ENCODE data around the gene PRG3. TPM values are rescaled to one million over a fixed set of nuclear protein-coding genes. Genes with fewer than 3 reads are reported as not detected.

Gene PRG3
- polyA plus RNA-seq, 3 donors, result not detected

- Histone ChIP-seq H3K9ac (ENCODE audit: insufficient read depth, low read length, poor library complexity, severe bottlenecking) (no peak overlapping the region), H3K9me3 (replicated peaks in 1 of 2; ENCODE audit: control insufficient read depth in 1 of 2, insufficient read depth in 1 of 2, low read length in 2 of 2) (peaks cover 0 to 1% of the 10 kb centered on the region in 2 donors), H3K27ac (ENCODE audit: low read depth in 1 of 2, low read length in 2 of 2) (peak overlapping the region in 1 of 2 donors; percentile 63), H2AFZ (ENCODE audit: insufficient read depth, low read depth, low read length, poor library complexity, severe bottlenecking) (no peak overlapping the region), H3K27me3 (ENCODE audit: control insufficient read depth in 2 of 2, insufficient read depth in 2 of 2, low read length in 2 of 2) (no peaks in the 10 kb centered on the region), H3K4me2 (replicated peaks; ENCODE audit: extremely low read depth, low read length, poor library complexity, severe bottlenecking) (no peak overlapping the region), H4K20me1 (ENCODE audit: insufficient read depth, low read length) (peaks cover 71% of the 10 kb centered on the region), H3K4me1 (ENCODE audit: control insufficient read depth in 1 of 2, insufficient read depth in 2 of 2, low read length in 2 of 2) (peaks cover 25 to 26% of the 10 kb centered on the region in 2 donors), H3K4me3 (replicated peaks in 1 of 3; ENCODE audit: low read depth in 2 of 3, low read length in 3 of 3) (no peak overlapping the region), H3K79me2 (ENCODE audit: insufficient read depth, low read length) (peaks cover 20% of the 10 kb centered on the region), H3K36me3 (replicated peaks in 1 of 2; ENCODE audit: control insufficient read depth in 1 of 2, insufficient read depth in 2 of 2, low read length in 2 of 2) (peaks cover 68 to 80% of the 10 kb centered on the region in 2 donors)
- no peak for DNase-seq
- intact Hi-C loops (cut with micrococcal nuclease), result no loop called here
- no peak for TF ChIP-seq CTCF (IDR thresholded peaks at IDR 0.05)
- Mint-ChIP-seq H3K4me1 (peaks cover 32% of the 10 kb centered on the region), H3K4me3 (no peak overlapping the region), H3K9me3 (peaks cover 0 to 5% (median 2%) of the 10 kb centered on the region in 7 donors), H3K27ac (peak overlapping the region in 4 of 7 donors; percentile 6 to 70 (median 40)), H3K27me3 (ENCODE audit: low read depth in 3 of 3) (peaks cover 0 to 5% (median 4%) of the 10 kb centered on the region in 3 donors), H3K36me3 (peaks cover 77 to 82% of the 10 kb centered on the region in 2 donors)
- WGBS (ENCODE audit: insufficient coverage), result 33% methylated on average over 2 of the region's 2 CpGs
These were observed 27.8 kb upstream of the PRG3 start for GRCh38 chr11:57408771-57409170.

GRCh38 chr11:57407941-57408475 lies 27.1 kb upstream of the PRG3 start:
- Mint-ChIP-seq H3K27me3 (ENCODE audit: low read depth in 3 of 3) (peaks cover 0 to 3% (median 2%) of the 10 kb centered on the region in 3 donors), H3K4me3 (no peak overlapping the region), H3K4me1 (peaks cover 34% of the 10 kb centered on the region), H3K36me3 (peaks cover 69 to 74% of the 10 kb centered on the region in 2 donors), H3K27ac (peak overlapping the region in 3 of 7 donors; percentile 5 to 77 (median 21)), H3K9me3 (peaks cover 4 to 11% (median 8%) of the 10 kb centered on the region in 7 donors)
- Histone ChIP-seq H2AFZ (ENCODE audit: insufficient read depth, low read depth, low read length, poor library complexity, severe bottlenecking) (no peak overlapping the region), H3K27me3 (ENCODE audit: control insufficient read depth in 2 of 2, insufficient read depth in 2 of 2, low read length in 2 of 2) (no peaks in the 10 kb centered on the region), H3K4me3 (replicated peaks in 1 of 3; ENCODE audit: low read depth in 2 of 3, low read length in 3 of 3) (no peak overlapping the region), H3K79me2 (ENCODE audit: insufficient read depth, low read length) (peaks cover 12% of the 10 kb centered on the region), H3K4me2 (replicated peaks; ENCODE audit: extremely low read depth, low read length, poor library complexity, severe bottlenecking) (no peak overlapping the region), H3K9ac (ENCODE audit: insufficient read depth, low read length, poor library complexity, severe bottlenecking) (no peak overlapping the region), H3K9me3 (replicated peaks in 1 of 2; ENCODE audit: control insufficient read depth in 1 of 2, insufficient read depth in 1 of 2, low read length in 2 of 2) (peaks cover 0 to 8% of the 10 kb centered on the region in 2 donors), H3K36me3 (replicated peaks in 1 of 2; ENCODE audit: control insufficient read depth in 1 of 2, insufficient read depth in 2 of 2, low read length in 2 of 2) (peaks cover 61 to 73% of the 10 kb centered on the region in 2 donors), H3K27ac (ENCODE audit: low read depth in 1 of 2, low read length in 2 of 2) (peak overlapping the region in 1 of 2 donors; percentile 63), H4K20me1 (ENCODE audit: insufficient read depth, low read length) (peaks cover 64% of the 10 kb centered on the region), H3K4me1 (ENCODE audit: control insufficient read depth in 1 of 2, insufficient read depth in 2 of 2, low read length in 2 of 2) (peaks cover 25 to 26% of the 10 kb centered on the region in 2 donors)
- intact Hi-C loops (cut with micrococcal nuclease), result no loop called here
- TF ChIP-seq CTCF (IDR thresholded peaks at IDR 0.05), result no peak
- 94% methylated on average over 5 of the region's 8 CpGs for WGBS (ENCODE audit: insufficient coverage)
- no peak for DNase-seq

Measured in CD14-positive monocyte (primary cell).